LNCaP clone FGC (cell line): ENCODE data around the gene BCL6.

Source experiments
- DNase-seq: peaks from one replicate; pipeline ENCODE4 v3.0.0-alpha.2; 2011; ENCODE audit warnings: low read depth
- H3K4me3 ChIP-seq: 2 replicates; pipeline ENCODE4 v1.5.1; 2011; ENCODE audit warnings: mild to moderate bottlenecking, low read depth, low read length, control low read depth
- TF ChIP-seq, protein P1 (sequence below): IDR thresholded peaks from 2 replicates; pipeline ENCODE4 v1.5.1; 2012; ENCODE audit warnings: mild to moderate bottlenecking; ENCODE audit not compliant: control insufficient read depth, insufficient read depth; ENCODE audit errors: extremely low read depth

Gene BCL6

DNA sequence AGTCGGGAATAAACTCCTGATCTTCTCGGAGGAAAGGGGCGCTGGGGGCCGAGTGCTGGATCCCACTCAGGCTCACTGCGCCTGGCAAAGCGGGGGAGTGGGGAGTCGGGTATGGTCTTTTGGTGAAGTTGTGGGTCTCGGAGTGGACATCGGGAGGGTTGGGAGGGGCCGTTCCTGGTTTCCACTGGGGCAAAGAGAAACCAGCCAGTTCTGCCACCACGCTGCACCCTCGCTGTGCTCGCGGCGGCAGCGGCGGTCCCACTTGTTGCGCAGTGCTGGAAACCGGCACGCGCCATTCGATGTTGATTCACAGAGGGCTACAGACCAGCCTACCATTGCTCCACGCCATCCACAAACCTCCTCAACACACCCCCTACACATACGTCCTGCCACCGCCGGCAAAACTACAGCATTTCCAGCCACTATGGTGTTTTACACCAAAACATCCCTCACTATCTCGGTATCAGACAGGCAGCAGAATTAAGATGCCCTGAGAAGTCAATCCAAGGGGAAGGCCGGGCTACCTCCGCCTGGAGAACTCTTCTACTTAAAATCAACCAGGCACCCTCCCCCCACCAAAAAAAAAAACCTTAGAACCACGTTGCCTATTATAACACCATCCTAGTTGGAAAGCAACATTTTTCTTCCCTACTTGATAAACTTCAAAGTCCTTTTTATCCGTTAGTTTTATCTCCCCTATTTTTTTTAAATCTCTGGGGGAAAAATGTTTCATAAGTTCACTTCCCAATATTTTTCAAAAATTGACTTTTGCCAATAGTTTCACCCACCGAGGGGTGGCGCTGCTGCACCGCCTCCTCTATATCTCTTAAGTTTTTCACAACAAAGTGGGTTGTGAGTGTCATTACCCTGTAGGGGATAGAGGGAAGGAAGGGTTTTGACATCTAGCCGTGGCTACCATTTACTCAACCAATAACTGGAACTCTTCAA lies 3.6 kb downstream of the BCL6 start:
- DNase-seq, result peak; percentile 59
- TF ChIP-seq, protein P1, sequence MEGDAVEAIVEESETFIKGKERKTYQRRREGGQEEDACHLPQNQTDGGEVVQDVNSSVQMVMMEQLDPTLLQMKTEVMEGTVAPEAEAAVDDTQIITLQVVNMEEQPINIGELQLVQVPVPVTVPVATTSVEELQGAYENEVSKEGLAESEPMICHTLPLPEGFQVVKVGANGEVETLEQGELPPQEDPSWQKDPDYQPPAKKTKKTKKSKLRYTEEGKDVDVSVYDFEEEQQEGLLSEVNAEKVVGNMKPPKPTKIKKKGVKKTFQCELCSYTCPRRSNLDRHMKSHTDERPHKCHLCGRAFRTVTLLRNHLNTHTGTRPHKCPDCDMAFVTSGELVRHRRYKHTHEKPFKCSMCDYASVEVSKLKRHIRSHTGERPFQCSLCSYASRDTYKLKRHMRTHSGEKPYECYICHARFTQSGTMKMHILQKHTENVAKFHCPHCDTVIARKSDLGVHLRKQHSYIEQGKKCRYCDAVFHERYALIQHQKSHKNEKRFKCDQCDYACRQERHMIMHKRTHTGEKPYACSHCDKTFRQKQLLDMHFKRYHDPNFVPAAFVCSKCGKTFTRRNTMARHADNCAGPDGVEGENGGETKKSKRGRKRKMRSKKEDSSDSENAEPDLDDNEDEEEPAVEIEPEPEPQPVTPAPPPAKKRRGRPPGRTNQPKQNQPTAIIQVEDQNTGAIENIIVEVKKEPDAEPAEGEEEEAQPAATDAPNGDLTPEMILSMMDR, result peak; percentile 76
- peak overlapping the region; percentile 89 for H3K4me3 ChIP-seq

DNA sequence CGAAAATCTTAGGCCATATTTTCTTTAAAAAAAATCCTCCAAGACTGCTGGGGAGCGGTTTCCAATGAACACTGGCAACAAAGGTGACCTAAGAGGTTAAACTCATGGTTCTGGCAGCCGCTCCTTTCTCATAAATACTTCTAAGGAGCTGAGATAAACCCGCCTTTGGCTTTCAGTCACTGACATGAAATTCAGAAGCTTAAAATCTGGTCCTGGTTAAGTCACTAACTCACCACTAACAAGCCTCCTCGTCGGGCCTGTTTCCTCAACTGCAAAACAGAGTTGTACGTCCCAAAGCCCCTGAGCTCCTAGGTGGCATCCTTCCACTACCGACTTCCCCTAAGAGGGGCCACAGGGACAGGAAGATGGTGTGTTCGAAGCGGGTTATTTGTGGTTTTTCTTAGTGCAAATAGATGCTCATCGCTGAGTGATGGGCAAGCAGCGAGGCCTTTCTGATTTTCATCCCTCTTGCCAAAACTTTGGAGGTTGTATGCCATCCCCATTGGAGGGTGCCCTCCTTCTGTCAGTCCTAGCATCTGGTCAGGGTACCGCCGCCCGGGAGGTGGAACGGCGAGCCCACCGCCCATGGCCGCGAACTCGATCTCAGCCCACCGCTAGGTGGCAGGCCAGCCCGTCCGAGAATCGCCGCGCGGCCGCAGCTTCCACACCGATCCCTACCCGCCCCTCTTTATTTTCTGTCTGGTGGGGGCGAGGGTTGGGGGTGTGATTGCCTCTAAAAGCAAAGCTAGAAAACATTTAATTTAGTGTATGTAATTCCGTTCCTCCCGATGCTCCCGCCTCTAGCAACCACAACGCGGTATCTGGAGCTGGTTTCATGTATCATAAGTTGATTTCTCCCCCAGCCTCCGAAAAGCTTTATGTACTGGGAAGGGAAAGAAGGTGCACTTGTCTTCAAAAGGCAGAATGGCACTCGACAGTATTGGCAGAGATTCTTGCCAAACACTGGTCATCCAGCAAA lies 4.6 kb downstream of the BCL6 start:
- peak overlapping the region; percentile 89 for H3K4me3 ChIP-seq
- DNase-seq, result peak; percentile 58
- TF ChIP-seq, protein P1, result peak; percentile 84

DNA sequence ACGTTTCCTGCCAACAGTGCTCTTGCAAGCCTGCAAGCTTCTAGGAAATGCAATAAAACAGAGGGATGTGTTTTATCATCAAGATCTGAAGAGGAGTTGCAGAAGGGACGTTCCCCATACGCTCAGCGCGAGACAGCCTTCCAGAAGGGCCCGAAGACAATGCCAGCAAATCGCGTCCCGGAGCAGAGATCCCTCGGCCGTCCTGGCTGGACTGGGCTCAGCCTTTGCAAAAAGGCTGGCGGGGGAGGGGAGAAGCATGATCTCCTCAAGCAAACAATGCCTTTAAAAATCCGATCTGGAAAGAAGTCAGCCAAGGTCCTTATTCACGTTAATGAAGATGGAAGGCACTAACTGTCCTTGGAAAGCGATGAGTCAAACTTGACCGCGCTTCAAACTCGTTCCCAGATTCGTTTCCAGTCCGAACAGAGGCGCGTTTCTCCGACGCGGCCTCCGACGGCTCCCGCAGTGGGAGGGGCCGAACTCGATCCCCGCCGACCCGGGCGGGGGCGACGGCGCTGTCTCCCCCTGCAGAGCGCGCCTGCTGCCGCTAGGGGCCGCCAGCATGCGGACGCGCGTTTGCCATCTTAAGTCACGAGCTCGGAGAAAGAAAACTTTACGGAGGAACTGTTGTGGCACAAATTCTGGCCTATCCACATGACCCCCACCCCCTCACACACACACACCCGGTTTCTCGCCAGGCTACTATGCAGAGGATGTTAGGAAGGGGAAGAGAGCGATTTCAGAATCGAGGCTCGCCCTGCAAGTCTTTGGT lies 5.5 kb downstream of the BCL6 start:
- peak; percentile 97 for DNase-seq

DNA sequence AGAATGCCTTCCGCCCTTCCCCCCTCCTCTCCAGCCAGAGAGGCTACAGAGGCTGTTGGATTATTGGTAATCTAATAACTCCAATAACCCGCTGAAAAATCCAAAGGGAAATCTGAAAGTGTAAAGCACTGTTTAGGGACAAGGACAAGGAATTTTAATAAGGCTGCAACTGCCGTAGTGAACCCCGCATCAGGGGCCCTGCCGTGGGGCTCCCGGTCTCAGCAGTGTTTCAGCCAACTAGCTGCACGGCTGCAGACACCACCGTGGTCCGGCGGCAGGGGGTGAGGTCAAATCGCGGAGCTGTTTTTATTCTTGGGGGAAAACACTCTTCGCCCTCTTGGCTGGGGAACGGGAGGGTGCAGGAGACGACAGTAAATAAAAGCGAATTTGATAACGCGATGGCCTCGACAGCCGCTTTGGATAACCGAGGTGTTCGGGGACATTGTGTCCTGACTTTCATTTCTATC lies 6.1 kb downstream of the BCL6 start:
- H3K4me3 ChIP-seq, result peak overlapping the region; percentile 89
- no peak for DNase-seq
- TF ChIP-seq, protein P1, result no peak

More for the DNA sequence above, 5.5 kb downstream of the BCL6 start:
- TF ChIP-seq, protein P1, result peak; percentile 91
- peak overlapping the region; percentile 89 for H3K4me3 ChIP-seq

DNA sequence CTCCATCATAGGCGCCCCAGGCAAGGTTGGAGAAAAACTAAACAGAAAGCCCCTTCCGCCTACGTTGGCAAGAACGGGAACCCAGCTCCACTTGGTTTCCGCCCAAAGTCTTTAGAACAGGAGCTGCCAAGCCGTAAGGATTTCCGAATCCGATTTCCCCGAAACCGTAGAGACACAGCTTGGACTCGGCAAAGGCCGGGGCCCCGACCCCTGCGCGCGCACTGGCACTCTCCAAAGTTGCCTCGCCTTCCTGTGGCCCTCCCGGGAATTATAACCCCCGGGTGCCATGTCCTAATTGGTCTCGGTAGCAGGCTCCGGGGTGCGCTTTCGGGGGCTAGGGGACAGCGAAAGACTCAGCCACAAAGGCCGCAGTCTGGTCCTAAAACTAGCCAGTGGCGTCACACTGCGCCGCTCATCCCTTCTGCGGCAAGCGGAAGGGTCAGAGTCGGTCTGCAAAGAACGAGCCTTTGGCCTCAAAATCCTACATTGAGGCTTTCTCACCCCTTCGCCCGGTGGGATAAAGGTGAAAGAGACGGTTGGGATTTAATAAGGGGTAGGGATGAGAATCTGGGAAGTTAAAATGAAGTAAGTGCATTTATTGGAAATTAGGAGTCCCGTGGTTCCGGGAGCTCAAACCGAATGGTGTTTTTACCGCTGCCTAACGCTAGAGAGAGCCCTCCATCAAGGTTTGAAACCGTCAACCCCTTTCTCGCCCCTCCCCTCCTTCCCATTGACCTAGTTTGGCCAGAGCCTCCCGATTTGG lies 6.8 kb downstream of the BCL6 start:
- DNase-seq, result peak; percentile 81
- H3K4me3 ChIP-seq, result peak overlapping the region; percentile 89
- TF ChIP-seq, protein P1, result peak; percentile 79
